Left forelimb (tissue), 1 donor: Measurements from ENCODE around the gene IFT27.

Experiments used
- DNase-seq: peaks from one replicate; pipeline ENCODE4 v3.0.0-alpha.2; 2018; ENCODE audit warnings: low spot score

IFT27 gene

GRCh38 chr22:36725366-36726006, 50.4 kb downstream of the IFT27 start:
- DNase-seq = peak; percentile 47

- DNase-seq = peak; percentile 42
Measured at GRCh38 chr22:36724836-36725235, 51.1 kb downstream of the IFT27 start.

- DNase-seq = no peak
Measured at GRCh38 chr22:36722055-36722454, 53.9 kb downstream of the IFT27 start.

- DNase-seq = no peak
Measured at GRCh38 chr22:36715647-36716046, 60.3 kb downstream of the IFT27 start.

- no peak for DNase-seq
Measured at GRCh38 chr22:36714110-36714509, 61.8 kb downstream of the IFT27 start.

- no peak for DNase-seq
Measured at GRCh38 chr22:36713436-36713835, 62.5 kb downstream of the IFT27 start.
